Psoas muscle (tissue), 8 donors: Measurements from ENCODE around the gene CIPC. TPM values are rescaled to one million over a fixed set of nuclear protein-coding genes. Genes with fewer than 3 reads are reported as not detected.

ENCODE experiments used
- ATAC-seq, 4 donors: fragments of 200-7000 bp; cut with Tn5 transposase; one replicate each; pipeline ENCODE4 v1.9.1; 2020; ENCODE audit warnings: moderate library complexity in 3 of 4, mild to moderate bottlenecking in 2 of 4
- DNase-seq, 2 donors: peaks; one replicate each; pipeline ENCODE4 v3.0.0-alpha.2; 2020
- H3K27ac ChIP-seq: fragments of 200-600 bp; one replicate; pipeline ENCODE4 v1.8.0; 2022
- H3K27me3 ChIP-seq, 3 donors: fragments of 200-600 bp in 1 of 3; one replicate each; pipeline versions ENCODE4 v1.6.1 to v1.8.0; 2013 to 2022; ENCODE audit warnings: low read length in 2 of 3, mild to moderate bottlenecking in 2 of 3, moderate library complexity in 1 of 3; ENCODE audit not compliant: insufficient read depth in 3 of 3
- H3K36me3 ChIP-seq, 2 donors: fragments of 200-600 bp in 1 of 2; one replicate each; pipeline versions ENCODE4 v1.6.1 to v1.8.0; 2013 to 2022; ENCODE audit warnings: low read depth in 1 of 2, mild to moderate bottlenecking in 1 of 2, moderate library complexity in 1 of 2; ENCODE audit not compliant: insufficient read depth in 1 of 2
- H3K4me1 ChIP-seq: fragments of 200-600 bp; one replicate; pipeline ENCODE4 v1.8.0; 2022
- H3K4me3 ChIP-seq: fragments of 200-600 bp; one replicate; pipeline ENCODE4 v1.8.0; 2022; ENCODE audit warnings: mild to moderate bottlenecking
- H3K9me3 ChIP-seq: fragments of 200-600 bp; one replicate; pipeline ENCODE4 v1.8.0; 2022
- CTCF ChIP-seq: fragments of 200-600 bp; IDR thresholded peaks from one replicate; pipeline ENCODE4 v1.8.0; 2022; ENCODE audit warnings: antibody characterized with exemption
- WGBS, 3 donors: extraction: QIAGEN DNeasy Blood & Tissue Kit; methylation state at CpG; one replicate each; pipeline versions ENCODE4 v1.1.6 to v1.1.7; 2013; 5-methylcytosine and 5-hydroxymethylcytosine counted together
- intact Hi-C, 2 donors: fragments of 100-400 bp; cut with DNase I; formaldehyde crosslinking; loops; one replicate each; pipeline versions ENCODE4 v1.11.0 to v1.14.2; 2022
- polyA plus RNA-seq, 3 donors: library from polyadenylated mRNA; stranded (reverse); fragments of 200-250 nt; gene quantifications; one replicate each; pipeline ENCODE4 v1.2.3, GENCODE V29; 2013
- total RNA-seq, 4 donors: library from RNA; stranded (reverse); fragmentation: NEBNext Ultra II Directional in 2 of 4; extraction: Animal tissue kit (Norgen Biotek cat#: 25700) in 2 of 4; gene quantifications; one replicate each; pipeline versions ENCODE4 v1.2.1 to v1.2.4, GENCODE V29; 2021 to 2023
- donor health status: healthy with polysubstance abuse.
- donor health status: DM: no; HTN: no; CAD: no; lungs with moderate emphysema.
- donor health status: Bipolar disorder and iron deficiency.
- donor health status: healthy.
- donor health status: DM: yes; HTN: yes; CAD: no.
- donor health status: DM: no; HTN: no; CAD: no.
- donor health status: DM: no; HTN: no; CAD: no.
- donor health status: DM: yes; HTN: yes; CAD: no.

Gene CIPC
- total and polyA plus RNA-seq, 7 donors = 23.1 to 133 (median 101) TPM

- intact Hi-C loops = no loop called here
- WGBS, 3 donors = 73 to 79% (median 79%) methylated on average over 5 of the region's 5 CpGs
- no peaks in the 10 kb centered on the region for H3K27me3 ChIP-seq
- no peak for TF ChIP-seq CTCF
- no peak for ATAC-seq
- no peaks in the 10 kb centered on the region for H3K4me1 ChIP-seq
- no peaks in the 10 kb centered on the region for H3K9me3 ChIP-seq
- no peak for DNase-seq
- H3K27ac ChIP-seq = no peak overlapping the region
- H3K36me3 ChIP-seq = no peaks in the 10 kb centered on the region
- no peak overlapping the region for H3K4me3 ChIP-seq
These were observed 9.8 kb upstream of the CIPC start for GRCh38 chr14:77088219-77088618.

GRCh38 chr14:77088645-77089044 is 9.4 kb upstream of the CIPC start:
- H3K4me1 ChIP-seq = no peaks in the 10 kb centered on the region
- intact Hi-C loops = no loop called here
- no peak overlapping the region for H3K27ac ChIP-seq
- no peaks in the 10 kb centered on the region for H3K27me3 ChIP-seq
- H3K4me3 ChIP-seq = no peak overlapping the region
- DNase-seq = no peak
- H3K36me3 ChIP-seq = no peaks in the 10 kb centered on the region
- no peak for TF ChIP-seq CTCF
- WGBS, 3 donors = 87 to 91% (median 89%) methylated on average over 2 of the region's 2 CpGs
- no peaks in the 10 kb centered on the region for H3K9me3 ChIP-seq
- no peak for ATAC-seq

GRCh38 chr14:77091518-77091917 is 6.5 kb upstream of the CIPC start:
- H3K27me3 ChIP-seq = no peaks in the 10 kb centered on the region
- no peaks in the 10 kb centered on the region for H3K4me1 ChIP-seq
- ATAC-seq (no peak), DNase-seq (no peak)
- H3K27ac ChIP-seq = no peak overlapping the region
- no peak for TF ChIP-seq CTCF
- H3K36me3 ChIP-seq = no peaks in the 10 kb centered on the region
- H3K9me3 ChIP-seq = no peaks in the 10 kb centered on the region
- H3K4me3 ChIP-seq = no peak overlapping the region
- intact Hi-C loops = no loop called here

- no peak for ATAC-seq
- TF ChIP-seq CTCF = no peak
- H3K9me3 ChIP-seq = no peaks in the 10 kb centered on the region
- 89 to 92% (median 90%) methylated on average over 3 of the region's 3 CpGs for WGBS, 3 donors
- H3K27me3 ChIP-seq = no peaks in the 10 kb centered on the region
- intact Hi-C loops = no loop called here
- H3K4me1 ChIP-seq = peaks cover 7% of the 10 kb centered on the region
- H3K36me3 ChIP-seq = no peaks in the 10 kb centered on the region
- no peak overlapping the region for H3K4me3 ChIP-seq
- no peak overlapping the region for H3K27ac ChIP-seq
- DNase-seq = no peak
These were observed 5.4 kb upstream of the CIPC start for GRCh38 chr14:77092676-77093075.

- Histone ChIP-seq H3K27me3 (no peaks in the 10 kb centered on the region), H3K4me1 (peaks cover 13% of the 10 kb centered on the region), H3K27ac (no peak overlapping the region), H3K4me3 (no peak overlapping the region), H3K9me3 (no peaks in the 10 kb centered on the region), H3K36me3 (no peaks in the 10 kb centered on the region)
- intact Hi-C loops = loop anchor here in 1 of 2 donors (2.0 to 5.0 kb wide), 2 partner anchors 220 to 1837 kb away; no protein-coding TSS in a partner anchor
- no peak for ATAC-seq
- 20 to 28% (median 23%) methylated on average over 8 of the region's 8 CpGs for WGBS, 3 donors
- peak; percentile 83 for TF ChIP-seq CTCF
- peak; percentile 75 to 86 for DNase-seq
These were observed 3.3 kb upstream of the CIPC start for GRCh38 chr14:77094672-77095284.
